Daoy (cell line): ENCODE measurements around the gene NPLOC4. TPM values are rescaled to one million over a fixed set of nuclear protein-coding genes. Genes with fewer than 3 reads are reported as not detected.

Source experiments
- DNase-seq: peaks from one replicate; pipeline ENCODE4 v3.0.0-alpha.2; 2015; ENCODE audit warnings: low read depth
- total RNA-seq: library from RNA; depleted of rRNA; stranded (reverse); fragments of >200 nt; shearing (Covaris generic); gene quantifications from 2 replicates; pipeline ENCODE4 v1.2.3, GENCODE V29; 2014

Gene NPLOC4
- total RNA-seq, 1 experiment from 2014 or later = 78.5 TPM

DNA sequence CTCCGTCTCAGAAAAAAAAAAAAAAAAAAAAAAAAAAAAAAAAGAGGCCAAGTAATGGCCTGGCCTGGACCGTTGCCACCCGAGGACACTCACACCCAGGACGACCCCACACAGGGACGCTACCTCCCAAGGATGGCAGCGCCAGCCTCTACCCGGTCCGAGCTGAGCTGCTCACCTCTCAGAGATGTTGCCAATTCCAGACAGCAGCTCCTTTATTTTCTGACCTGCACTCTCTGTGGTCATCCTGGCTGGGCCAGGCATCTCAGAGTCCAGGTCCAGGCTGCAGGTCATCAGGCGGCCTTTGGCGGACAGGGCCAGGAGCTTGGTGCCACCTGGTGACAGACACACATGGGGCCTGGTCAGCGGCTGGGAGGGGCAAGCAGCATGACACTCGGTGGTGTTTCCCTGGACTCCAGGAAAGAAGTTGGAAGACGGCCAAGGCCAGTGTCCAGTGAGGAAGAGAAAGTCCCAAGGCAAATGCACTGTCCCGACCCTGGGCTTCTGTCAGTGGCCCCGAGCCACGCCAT is 87.8 kb downstream of the NPLOC4 start:
- no peak for DNase-seq

DNA sequence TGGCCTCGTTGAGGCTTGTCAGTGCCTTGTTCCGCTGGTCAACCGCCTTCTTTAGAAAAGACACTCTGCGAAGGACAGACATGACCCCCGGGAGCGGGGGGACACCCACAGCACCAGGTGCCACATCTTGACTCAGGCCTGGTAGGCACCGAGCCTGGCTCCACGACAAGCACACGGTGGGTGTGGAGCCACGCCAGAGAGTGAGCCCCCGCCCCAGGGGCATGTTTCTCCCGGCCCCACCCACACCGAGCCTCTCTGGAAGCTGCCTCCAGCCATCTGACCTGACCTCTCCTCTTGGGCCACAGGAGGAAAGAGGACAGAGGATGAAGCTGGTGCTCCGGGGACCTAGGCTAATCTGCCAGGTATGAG is 89.3 kb downstream of the NPLOC4 start:
- no peak for DNase-seq

DNA sequence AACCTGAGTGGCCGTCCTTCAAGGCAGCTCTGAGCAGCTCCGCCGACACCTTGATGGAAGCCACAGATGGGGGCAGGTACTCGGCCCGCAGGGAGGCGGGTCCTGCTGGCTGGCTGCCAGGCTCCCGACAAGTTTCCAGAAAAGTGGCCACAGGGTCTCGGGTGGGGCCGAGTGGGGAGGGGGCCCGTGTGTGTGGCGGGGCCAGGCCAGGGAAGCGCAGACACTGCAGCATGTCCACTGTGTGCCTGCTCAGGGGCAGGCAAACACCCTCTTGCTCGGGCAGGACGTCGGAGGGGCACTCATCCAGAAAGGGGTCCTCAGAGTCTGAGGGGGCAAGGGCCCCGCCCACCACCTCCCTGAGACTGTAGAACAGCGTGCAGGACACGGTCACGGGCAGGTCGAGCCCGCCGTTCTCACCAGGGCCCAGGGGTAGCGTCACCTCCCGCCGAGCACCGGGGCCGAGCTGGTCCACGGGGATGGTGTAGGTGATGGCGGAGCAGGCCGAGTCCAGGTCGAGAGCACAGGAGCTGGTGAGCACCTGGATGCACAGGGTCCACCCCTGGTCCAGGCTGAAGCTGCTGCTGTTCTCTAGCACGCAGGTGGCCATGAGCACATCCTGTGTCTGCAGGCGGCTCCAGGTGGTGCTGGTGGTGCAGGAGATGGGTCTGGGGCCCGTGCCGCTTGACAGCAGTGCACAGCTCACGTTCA is 89.9 kb downstream of the NPLOC4 start:
- no peak for DNase-seq

DNA sequence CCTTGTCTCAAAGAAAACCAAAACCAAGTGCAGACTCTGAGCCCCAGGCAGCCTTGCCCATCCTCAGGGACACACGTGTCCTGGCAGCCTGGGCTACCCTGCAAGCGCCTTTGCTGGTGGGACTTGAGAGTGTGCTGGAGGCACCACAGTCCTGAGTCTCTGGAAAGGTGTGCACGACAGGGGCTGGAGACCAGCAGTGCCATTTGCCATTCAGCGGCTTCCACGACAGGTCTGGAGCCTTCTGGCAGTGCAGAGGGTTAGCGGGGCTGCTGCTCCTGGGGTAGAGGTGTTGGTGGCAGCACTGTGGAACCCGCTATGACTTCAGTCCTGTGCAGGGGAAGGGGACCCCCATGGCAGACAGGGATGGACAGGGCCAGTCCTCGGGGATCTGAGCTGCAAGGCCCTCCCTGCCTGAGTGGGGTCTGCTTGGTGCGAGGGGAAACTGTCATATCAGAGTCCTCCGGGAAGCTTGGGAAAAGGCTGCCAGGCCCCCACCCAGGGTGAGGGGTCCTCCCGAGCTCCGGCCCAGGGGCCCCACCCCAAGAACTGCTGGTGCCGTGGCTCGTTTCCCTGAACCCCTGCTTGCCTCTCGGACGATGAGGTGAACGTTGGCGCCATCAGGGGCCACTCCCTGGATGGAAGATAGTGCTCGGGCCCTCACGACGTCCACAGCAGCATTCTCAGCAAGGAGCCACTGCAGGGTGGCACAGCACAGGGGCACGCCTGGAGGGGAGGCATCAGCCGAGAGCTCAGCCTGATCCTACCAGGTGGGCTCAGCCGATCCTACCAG is 91.6 kb downstream of the NPLOC4 start:
- no peak for DNase-seq

DNA sequence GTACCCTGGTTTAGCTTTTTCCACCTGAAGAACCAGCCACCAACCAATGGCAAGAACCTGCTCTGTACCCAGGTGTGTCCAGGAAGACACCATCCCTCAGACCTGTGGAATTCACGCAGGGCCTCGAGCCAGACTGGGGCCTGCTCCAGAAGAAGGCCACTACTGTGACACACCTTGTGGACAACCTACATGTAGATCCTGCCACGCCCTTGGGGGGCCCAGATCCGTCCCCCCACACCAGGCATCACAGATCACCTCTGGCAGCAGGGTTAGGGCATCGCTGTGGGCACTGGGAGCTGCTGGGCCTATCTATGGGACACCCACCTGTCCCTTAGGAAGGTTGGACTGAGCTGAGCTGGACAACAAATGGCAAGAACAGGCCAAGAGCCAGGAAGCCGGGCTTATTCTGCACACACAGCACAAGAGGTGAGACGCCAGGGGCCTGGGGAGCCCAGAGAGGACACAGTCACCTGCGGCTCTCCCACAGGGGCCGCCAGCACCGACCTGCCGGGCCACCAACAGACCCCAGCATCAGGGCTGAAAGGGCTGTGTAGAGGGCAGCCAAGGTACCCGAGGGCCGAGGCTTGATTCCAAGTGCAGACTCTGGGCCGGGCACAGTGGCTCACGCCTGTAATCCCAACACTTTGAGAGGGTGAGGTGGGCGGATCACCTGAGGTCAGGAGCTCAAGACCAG is 92.5 kb downstream of the NPLOC4 start:
- DNase-seq = no peak

DNA sequence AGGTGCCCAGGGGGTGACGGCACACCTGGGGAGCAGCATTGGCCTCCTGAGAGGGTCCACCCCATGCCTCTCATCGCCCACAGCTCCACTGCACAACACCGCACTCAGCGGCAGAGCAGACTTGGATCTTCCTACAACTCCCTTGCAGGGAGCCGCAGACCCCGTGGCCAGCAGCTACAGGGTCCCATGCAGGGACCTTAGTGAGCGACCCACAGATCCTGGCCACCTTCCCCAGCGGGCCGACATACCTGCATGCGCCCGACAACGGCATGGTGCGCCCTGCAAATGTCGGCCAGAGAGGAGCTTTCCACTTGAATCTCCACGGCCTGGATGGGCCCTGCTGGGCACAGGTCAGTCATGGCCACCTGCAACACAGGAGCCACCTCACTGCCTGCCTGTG is 93.2 kb downstream of the NPLOC4 start:
- no peak for DNase-seq

DNA sequence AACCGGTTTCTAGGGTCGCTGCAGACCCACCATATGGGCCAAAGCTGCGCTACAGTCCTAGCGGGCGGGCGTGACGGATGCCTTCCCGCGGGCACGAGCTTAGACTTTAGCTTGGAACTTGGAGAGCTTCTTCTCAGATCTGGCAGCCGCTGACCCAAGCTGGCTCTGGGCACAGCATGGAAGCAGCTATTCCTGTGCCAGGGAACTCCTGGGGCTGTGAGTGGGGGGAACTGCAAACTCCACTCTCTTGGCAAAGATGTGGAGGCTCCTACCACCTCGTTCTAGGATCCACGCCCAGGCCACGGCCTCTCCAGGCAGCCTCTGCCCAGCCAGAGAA is 93.6 kb downstream of the NPLOC4 start:
- no peak for DNase-seq

DNA sequence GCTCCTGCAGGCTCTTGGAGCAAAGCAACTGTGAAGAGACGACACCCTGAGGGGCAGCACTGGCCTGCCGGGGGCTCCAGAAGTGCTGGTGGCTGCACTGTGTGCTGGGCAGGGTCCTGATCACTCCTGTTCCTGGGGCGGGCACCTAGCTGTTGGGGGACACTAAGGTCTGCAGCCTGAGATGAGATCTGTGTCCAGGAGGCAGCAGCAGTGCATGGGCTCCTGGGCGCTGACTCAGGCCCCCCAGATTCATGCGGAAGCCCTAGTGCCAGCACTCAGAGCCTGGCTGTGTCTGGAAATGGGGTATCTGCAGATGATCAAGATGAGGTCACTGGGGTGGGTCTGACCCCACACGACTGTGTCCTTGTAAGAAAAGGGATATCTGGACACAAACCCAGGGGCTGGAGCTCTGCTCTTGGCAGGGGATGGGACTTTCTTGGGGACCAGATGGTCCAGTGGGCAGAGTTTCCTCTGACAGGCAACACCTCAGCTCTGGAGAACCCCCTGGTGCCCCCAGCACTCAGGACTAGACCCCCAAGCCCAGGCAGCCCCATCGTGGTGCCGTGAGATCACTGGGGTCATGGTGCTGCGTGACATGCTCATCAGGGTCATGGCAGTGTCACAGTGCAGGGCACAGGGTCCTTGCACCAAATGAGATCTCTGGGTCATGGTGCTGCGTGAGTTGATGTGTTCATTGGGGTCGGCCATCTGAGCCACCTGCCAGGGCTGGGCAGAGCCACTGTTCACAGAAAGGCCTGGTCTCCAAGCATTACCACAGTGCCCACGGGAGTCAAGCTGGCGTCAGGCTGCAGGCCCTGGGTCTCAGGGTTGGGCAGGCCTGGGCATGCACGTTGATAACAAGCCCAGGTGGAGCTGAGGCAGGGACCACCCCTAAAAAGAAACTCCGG is 94.2 kb downstream of the NPLOC4 start:
- DNase-seq = no peak

DNA sequence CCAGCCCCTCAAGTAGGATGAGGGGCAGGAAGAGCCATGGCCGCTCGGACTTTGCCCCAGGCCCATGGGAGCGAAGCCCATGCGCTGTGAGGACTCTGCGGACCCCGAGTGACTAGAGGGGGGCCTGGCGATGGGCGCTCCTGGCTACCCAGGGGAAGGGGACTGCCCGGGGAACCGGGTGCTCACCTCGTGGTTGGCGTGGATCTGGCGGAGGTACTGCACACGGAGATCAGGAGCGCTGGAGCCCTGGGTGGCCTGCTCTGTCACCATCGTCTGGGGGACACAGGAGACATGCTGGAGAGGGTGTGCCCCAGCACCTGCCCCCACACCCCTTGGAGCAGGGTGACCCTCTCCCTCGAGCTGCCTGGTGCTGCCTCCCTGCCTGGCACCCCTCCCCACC is 95.8 kb downstream of the NPLOC4 start:
- DNase-seq = no peak

DNA sequence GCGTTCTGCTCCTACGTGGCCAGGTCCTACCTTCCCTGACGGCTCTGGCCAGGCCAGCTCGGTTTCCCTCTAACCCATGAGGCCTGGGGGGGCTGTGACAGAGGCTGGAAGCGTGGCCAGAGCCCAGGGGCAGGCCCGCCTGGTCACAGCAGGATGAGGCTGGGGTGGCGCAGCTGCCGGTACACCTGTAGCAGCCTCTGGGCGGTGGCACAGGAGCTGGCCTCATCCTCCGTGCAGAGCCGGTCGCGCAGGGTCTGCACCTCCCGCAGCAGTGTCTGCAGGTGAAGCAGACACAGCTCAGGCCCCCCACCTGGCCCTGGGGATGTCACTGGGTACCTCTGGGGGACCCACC is 96.3 kb downstream of the NPLOC4 start:
- no peak for DNase-seq

DNA sequence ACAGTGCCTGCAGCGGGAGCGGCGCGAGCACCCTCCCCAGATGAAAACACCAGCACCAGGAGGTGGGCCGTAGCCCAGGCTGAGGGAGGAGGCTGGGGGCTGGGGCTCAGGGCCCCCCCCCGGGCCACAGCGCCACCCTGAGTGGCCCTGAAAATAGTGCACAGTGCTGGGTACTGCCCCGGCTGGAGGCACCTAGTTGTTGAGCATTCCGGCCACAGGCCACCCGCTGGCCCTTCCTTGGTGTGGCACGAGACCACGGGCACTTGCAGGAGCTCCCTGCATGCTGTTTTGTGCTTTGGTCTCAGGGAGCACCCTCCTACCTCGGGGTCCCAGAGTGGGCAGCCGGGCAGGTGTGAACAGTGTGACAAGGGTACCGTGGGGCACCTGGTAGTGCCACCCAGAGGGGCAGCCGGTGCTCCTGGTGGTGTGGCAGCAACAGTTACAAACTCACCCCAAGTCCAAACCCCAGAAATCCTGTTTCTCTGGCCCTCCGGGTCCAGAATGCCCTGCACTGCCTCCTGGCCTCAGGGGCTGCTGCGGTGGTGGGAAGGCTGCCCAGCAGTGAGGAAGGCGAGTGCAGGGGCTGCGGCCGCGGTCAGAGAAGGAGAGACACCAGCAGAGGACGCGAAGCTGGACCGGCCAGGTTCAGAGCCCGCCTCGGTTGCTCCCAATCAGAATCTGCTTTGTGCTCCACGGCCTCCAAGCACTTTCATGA is 96.8 kb downstream of the NPLOC4 start:
- DNase-seq = no peak

DNA sequence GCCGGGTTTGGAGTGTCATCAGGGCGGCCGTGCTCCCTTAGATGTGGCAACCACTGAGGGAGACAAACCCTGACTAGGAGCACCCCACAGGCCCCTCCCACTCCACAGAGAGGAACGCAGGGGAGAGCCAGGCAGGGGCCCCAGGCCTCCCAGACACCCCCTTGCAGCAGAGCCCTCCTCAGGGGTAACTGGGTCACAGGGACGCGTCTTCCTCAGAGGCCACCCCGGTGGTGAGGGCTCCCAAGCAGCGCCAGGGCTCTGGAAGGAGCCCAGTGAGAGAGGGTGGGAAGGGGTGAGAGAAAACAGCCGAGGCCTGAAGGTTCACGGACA is 97.4 kb downstream of the NPLOC4 start:
- no peak for DNase-seq

DNA sequence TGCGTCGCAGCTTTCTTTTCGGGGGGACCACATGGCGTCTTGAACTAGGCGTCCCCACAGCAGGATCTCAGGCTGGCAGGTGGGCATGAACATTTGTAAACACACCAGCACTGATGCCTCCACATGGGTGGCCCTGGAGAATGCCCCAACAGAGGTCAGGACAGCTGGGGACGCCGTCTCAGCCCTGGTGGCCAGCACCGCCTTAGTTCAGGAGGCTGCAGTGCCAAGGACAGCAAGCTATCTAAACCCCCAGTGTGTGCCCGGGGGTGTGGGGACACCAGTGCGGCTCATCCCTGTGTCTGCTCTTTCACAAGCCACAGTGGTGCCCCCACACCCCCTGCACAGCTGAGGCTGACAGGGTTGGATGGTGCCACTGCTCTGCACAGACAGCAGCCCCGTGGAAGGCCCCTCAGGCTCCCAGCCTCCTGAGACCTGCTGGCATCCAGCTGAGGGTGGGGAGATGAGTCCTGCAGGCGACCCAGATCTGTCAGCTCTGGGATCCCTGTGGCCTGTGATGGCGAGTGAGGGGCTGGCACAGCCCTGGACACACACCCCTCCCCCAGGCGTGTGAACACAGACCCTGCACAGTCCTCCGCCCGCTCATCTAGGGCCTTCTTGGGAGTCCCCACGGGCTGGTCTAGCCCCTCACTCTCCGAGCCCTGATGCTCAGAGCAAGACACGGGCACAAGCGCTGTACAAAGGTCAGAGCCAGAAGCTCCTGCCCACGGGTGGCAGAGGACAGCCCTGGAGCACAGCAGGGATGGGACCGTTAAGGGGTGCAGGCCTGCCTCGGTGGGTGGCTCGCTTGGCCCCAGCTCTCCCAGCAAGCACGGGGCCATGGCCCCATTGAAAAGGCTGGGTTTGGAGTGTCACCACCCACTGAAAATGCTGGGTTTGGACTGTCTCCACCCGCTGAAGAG is 98.0 kb downstream of the NPLOC4 start:
- DNase-seq = no peak

DNA sequence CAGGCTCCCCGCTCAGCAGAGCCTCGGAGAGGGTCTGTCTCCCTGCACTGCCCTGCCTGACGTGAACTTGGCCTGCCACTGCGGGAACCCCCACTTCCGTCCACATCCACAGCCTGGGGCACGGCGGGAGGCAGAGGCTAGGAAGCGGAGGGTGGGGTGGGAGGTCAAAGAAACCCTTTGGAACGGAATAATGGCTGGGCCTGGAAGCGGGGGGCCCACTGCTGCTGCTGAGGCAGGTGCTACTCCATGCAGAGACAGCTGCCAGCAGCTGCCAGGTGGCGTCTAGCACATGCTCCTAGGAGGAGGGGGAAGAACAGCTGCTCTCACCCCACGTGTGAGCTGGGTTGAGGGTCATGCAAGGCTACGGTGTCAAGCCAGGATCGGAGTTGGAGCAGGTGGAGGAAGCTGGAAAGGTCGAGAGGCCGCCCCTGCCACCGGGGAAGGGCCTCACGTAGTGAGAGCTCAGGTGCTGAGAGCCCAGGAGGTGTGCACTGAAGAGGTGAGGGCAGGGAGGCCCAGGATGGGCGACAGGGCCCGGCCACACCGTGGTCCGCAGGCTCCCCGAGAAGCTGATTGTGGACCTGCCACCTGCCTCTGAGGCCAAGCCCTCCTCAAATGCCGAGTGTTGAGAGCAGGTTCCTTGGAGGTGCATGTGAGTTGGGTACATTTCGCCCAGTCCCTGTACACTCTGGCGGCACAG is 98.9 kb downstream of the NPLOC4 start:
- DNase-seq = no peak

DNA sequence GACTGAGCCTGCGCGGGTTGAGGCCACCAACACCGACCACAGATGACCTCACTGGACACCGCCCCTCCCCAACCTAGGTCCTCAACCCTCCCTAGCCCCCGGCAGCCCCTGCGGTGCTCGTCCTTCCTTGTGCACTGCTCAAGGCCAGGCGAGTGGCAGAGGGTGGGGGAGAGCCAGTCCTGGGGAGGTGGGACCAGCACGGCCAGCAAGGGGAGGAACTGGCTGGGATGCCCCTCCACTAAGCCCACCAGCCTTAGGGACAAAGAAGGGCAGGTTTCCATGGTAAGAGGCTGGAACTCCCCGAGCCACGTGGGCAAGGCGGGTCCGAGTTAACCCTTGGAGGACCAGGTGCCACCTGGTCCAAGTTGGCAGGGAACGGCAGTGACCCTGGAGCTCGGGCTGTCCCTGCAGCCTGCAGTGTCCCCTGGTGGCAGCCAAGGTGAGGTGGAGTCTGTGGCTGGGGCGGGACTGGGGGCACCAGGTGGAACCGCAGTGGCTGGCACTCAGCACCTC is 99.5 kb downstream of the NPLOC4 start:
- DNase-seq = peak; percentile 54

DNA sequence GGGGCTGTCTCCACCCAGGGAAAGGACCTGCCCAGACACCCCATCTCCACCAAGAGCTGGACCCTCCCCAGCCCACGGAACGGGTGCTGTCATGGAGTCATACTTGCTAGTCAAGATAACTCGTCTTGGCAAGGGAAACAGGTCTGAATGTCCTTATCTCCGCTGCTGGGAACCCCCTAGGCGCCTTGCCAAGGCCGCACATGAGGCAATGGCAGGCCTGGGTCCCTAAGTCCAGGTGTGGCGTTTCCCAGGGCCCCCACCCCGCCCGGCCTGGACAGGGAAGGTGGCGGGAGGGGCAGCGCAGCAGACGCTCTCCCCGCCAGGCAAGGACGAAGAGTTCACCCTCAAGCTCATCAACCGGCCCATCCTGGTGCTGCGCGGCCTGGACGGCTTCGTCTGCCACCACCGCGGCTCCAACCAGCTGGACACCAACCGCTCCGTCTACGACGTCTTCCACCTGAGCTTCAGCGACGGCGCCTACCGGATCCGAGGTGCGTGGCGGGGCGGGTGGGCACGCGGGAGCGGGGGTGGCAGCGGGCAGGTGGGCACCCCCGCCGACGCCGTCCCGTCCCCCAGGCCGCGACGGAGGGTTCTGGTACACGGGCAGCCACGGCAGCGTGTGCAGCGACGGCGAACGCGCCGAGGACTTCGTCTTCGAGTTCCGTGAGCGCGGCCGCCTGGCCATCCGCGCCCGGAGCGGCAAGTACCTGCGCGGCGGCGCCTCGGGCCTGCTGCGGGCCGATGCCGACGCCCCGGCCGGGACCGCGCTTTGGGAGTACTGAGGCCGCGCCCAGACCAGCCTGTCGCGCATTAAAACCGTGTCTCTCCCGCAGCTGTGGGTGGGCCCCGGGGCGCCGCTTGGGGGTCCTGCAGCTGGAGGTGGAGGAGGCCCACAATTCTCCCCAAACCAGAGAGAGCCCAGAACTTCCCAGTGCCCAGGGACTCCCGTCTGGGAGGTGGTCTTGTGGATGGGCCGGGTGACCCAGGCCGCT is 100.3 kb downstream of the NPLOC4 start:
- peak; percentile 55 for DNase-seq

DNA sequence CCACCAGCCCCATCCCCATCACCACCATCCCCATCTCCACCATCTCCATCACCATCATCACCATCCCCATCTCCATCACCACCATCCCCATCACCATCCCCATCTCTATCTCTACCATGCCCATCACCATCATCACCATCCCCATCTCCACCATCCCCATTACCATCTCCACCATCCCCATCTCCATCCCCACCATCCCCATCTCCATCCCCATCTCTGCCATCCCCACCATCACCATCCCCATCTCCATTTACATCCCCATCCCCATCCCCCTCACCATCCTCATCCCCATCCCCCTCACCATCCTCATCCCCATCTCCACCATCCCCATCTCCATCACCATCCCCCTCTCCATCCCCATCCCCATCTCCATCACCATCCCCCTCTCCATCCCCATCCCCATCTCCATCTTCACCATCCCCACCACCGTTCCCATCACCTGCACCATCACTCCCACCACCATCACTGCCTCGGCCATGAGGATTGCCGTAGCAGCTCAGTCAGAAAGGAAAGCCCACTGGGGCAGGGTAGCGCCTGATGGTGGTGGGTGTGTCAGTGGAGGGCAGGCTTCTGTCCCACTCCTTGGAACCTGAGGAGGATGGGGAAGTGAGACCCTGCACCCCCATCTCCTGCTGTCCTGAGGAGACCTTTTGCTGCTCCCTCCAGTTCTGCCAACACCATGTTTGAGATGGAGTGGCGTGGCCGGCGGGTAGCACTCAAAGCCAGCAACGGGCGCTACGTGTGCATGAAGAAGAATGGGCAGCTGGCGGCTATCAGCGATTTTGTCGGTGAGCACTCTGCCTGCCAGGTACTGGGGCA is 101.2 kb downstream of the NPLOC4 start:
- no peak for DNase-seq
